ENCODE measurements around the gene PPBP. TPM values are rescaled to one million over a fixed set of nuclear protein-coding genes. Genes with fewer than 3 reads are reported as not detected.
"Not testable (repeated sequence)": the region's sequence is repeated elsewhere in the genome, so short reads cannot be mapped to it uniquely, and the experiment has no call there.

PPBP gene
- total and polyA plus RNA-seq, 9 donors, result 0.53 to 0.80 TPM; not detected in 7

GRCh38 chr4:73989928-73990327 is 1.9 kb upstream of the PPBP start:
- WGBS, 3 donors, result 74 to 86% (median 84%) methylated on average over 5 of the region's 5 CpGs
- Histone ChIP-seq H3K36me3 (no peaks in the 10 kb centered on the region), H3K4me1 (ENCODE audit: insufficient read depth) (no peaks in the 10 kb centered on the region), H3K27ac (no peak overlapping the region), H3K27me3 (no peaks in the 10 kb centered on the region), H3K4me3 (no peak overlapping the region), H3K9me3 (no peaks in the 10 kb centered on the region)
- DNase-seq, result no peak
- TF ChIP-seq POLR2A (IDR thresholded peaks at IDR 0.05) (no peak), EP300 (IDR thresholded peaks at IDR 0.05) (no peak)
- TF ChIP-seq, protein P1, sequence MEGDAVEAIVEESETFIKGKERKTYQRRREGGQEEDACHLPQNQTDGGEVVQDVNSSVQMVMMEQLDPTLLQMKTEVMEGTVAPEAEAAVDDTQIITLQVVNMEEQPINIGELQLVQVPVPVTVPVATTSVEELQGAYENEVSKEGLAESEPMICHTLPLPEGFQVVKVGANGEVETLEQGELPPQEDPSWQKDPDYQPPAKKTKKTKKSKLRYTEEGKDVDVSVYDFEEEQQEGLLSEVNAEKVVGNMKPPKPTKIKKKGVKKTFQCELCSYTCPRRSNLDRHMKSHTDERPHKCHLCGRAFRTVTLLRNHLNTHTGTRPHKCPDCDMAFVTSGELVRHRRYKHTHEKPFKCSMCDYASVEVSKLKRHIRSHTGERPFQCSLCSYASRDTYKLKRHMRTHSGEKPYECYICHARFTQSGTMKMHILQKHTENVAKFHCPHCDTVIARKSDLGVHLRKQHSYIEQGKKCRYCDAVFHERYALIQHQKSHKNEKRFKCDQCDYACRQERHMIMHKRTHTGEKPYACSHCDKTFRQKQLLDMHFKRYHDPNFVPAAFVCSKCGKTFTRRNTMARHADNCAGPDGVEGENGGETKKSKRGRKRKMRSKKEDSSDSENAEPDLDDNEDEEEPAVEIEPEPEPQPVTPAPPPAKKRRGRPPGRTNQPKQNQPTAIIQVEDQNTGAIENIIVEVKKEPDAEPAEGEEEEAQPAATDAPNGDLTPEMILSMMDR (IDR thresholded peaks at IDR 0.05), result no peak
- intact Hi-C loops (cut with DNase I), result no loop called here

- no peaks in the 10 kb centered on the region for H3K9me3 ChIP-seq
- H3K4me3 ChIP-seq, result no peak overlapping the region
- TF ChIP-seq, protein P1 (IDR thresholded peaks at IDR 0.05), result no peak
- no peak for TF ChIP-seq POLR2A (IDR thresholded peaks at IDR 0.05)
- no peak for TF ChIP-seq EP300 (IDR thresholded peaks at IDR 0.05)
- no peak overlapping the region for H3K27ac ChIP-seq
- DNase-seq, result no peak
- no peaks in the 10 kb centered on the region for H3K27me3 ChIP-seq
- no peaks in the 10 kb centered on the region for H3K4me1 ChIP-seq (ENCODE audit: insufficient read depth)
- intact Hi-C loops (cut with DNase I), result no loop called here
- 68 to 73% (median 72%) methylated on average over 3 of the region's 3 CpGs for WGBS, 3 donors
- H3K36me3 ChIP-seq, result no peaks in the 10 kb centered on the region
Measured at GRCh38 chr4:73989031-73989430, 1.0 kb upstream of the PPBP start.

DNA sequence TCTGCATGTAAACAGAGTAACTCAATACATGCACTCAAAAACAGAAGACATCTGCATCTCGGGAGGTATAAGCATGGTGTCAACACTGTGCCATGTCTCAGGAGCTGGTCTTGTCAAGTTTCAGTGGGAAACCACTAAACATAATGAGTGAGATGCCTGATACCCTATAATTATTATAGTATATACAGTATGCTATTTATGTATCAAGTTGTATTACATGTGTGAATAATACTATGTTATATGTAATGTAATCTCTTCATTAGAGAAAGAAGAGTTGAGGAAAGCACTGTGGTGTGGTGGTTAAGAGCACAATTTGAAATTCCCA is 2.5 kb downstream of the PPBP start:
- H3K9me3 ChIP-seq, result no peaks in the 10 kb centered on the region
- DNase-seq, result no peak
- TF ChIP-seq POLR2A (IDR thresholded peaks at IDR 0.05) (no peak), EP300 (IDR thresholded peaks at IDR 0.05) (no peak)
- TF ChIP-seq, protein P1 (IDR thresholded peaks at IDR 0.05), result no peak
- H3K36me3 ChIP-seq, result no peaks in the 10 kb centered on the region
- intact Hi-C loops (cut with DNase I), result no loop called here
- H3K27ac ChIP-seq, result no peak overlapping the region
- no peak overlapping the region for H3K4me3 ChIP-seq
- 37 to 43% (median 38%) methylated on average over 1 of the region's 1 CpG for WGBS, 3 donors
- no peaks in the 10 kb centered on the region for H3K4me1 ChIP-seq (ENCODE audit: insufficient read depth)
- no peaks in the 10 kb centered on the region for H3K27me3 ChIP-seq

GRCh38 chr4:73984736-73985527 is 3.1 kb downstream of the PPBP start:
- no peak for DNase-seq
- WGBS, 3 donors, result 74 to 82% (median 79%) methylated on average over 4 of the region's 4 CpGs
- Histone ChIP-seq H3K4me1 (ENCODE audit: insufficient read depth) (no peaks in the 10 kb centered on the region), H3K27me3 (no peaks in the 10 kb centered on the region), H3K4me3 (no peak overlapping the region), H3K36me3 (no peaks in the 10 kb centered on the region), H3K27ac (no peak overlapping the region), H3K9me3 (no peaks in the 10 kb centered on the region)
- TF ChIP-seq EP300 (IDR thresholded peaks at IDR 0.05) (no peak), POLR2A (IDR thresholded peaks at IDR 0.05) (no peak)
- TF ChIP-seq, protein P1 (IDR thresholded peaks at IDR 0.05), result no peak
- intact Hi-C loops (cut with DNase I), result no loop called here

DNA sequence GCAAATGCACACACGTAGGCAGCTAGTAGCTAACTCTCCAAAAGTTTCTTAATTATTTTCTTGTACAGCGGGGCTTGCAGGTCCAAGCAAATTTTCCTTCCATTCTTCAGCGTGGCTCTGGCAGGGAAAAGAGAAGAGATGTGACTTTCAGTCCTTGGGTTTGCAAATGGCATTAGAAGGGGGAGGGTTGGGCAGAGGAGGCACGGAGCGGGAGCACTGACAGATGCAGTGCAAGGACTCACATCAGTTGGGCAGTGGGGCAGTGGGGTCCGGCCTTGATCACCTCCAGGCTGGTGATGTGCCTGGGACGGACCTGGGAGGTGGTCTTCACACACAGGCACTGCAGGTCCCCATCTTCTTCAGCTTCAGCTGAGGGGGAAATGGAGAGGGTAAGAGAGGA is 6.8 kb downstream of the PPBP start:
- H3K27ac ChIP-seq; H3K27me3 ChIP-seq; H3K36me3 ChIP-seq; intact Hi-C loops (cut with DNase I); H3K4me1 ChIP-seq (ENCODE audit: insufficient read depth); H3K4me3 ChIP-seq; DNase-seq; H3K9me3 ChIP-seq: not testable (repeated sequence)
- 72 to 82% (median 78%) methylated on average over 7 of the region's 7 CpGs for WGBS, 3 donors
